Activated naive CD8-positive, alpha-beta T cell treated with anti-CD3 and anti-CD28 coated beads for 36 hours (primary cell): ENCODE measurements around the gene ARMCX6. TPM values are rescaled to one million over a fixed set of nuclear protein-coding genes. Genes with fewer than 3 reads are reported as not detected.
A peak's percentile ranks its signal among the peaks of the same experiment; 100 is the strongest.

Experiments
- DNase-seq: peaks from one replicate; pipeline ENCODE4 v3.0.0; 2021
- H3K27ac Mint-ChIP-seq: one replicate; pipeline ENCODE4 v1.8.0; 2022; ENCODE audit warnings: mild to moderate bottlenecking, moderate library complexity, mixed read lengths
- H3K27me3 Mint-ChIP-seq: one replicate; pipeline ENCODE4 v1.8.0; 2022; ENCODE audit warnings: mild to moderate bottlenecking, mixed read lengths
- H3K36me3 Mint-ChIP-seq: one replicate; pipeline ENCODE4 v1.8.0; 2021; ENCODE audit warnings: mild to moderate bottlenecking, mixed read lengths
- H3K4me1 Mint-ChIP-seq: one replicate; pipeline ENCODE4 v1.8.0; 2021; ENCODE audit warnings: mixed read lengths
- H3K4me3 Mint-ChIP-seq: one replicate; pipeline ENCODE4 v1.8.0; 2022; ENCODE audit warnings: mild to moderate bottlenecking, moderate library complexity, mixed read lengths
- H3K9me3 Mint-ChIP-seq: one replicate; pipeline ENCODE4 v1.8.0; 2022; ENCODE audit warnings: mixed read lengths
- total RNA-seq, 2 experiments: library from RNA; stranded (reverse); gene quantifications; one replicate each; pipeline ENCODE4 v1.2.3, GENCODE V29; 2021

Gene ARMCX6
- total RNA-seq, 2 experiments from 2014 or later = 49.0 to 52.2 TPM

DNA sequence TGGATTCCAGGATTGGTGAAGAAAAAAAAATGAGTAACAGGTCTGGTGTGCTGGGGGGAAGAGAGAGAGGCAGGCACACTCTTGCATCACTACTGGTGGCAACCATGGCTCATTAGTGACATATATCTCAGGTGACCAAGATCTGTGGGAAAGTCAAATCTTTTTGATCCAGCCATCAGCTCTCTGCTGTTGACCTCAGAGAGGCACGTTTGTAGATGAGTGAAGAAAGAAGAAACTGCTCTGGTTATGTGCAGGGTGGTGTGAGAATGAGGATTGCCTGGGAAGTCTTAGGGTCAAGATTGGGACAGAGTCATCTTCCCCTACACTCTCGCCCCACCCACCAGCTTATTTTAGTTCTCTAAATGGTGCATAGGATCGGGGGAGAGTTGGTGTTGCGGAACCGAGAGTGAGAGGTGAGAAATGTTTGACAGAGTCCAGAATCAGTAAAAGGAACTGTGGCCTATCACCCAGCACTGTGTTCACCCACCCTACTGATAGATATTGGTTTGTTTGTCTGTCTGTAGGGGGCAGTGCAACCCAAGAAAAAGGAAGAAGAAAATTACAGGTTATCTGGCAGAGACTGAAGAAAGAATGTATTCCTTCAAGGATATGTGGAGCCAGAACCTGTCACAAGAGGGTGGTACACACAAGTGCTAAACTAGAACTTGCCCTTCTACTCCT is 21.9 kb downstream of the ARMCX6 start:
- Mint-ChIP-seq H3K36me3 (no peaks in the 10 kb centered on the region), H3K4me3 (no peak overlapping the region), H3K27ac (no peak overlapping the region), H3K4me1 (no peaks in the 10 kb centered on the region), H3K27me3 (peaks cover 25% of the 10 kb centered on the region), H3K9me3 (no peaks in the 10 kb centered on the region)
- DNase-seq = peak; percentile 8

Other genes with a start within 250 kb of the ARMCX6 start
- 1 to 10 TPM in 1 of 2 experiments, under 1 TPM in 1; 0.85 to 1.1 TPM for gene BTK, start 231.8 kb downstream of the ARMCX6 start, total RNA-seq
- 100 to 1,000 TPM; 329 to 361 TPM for gene RPL36A, start 227.0 kb downstream of the ARMCX6 start, total RNA-seq
- 10 to 100 TPM; 51.3 to 56.3 TPM for gene GLA, start 210.1 kb downstream of the ARMCX6 start, total RNA-seq
- 10 to 100 TPM; 19.2 to 19.3 TPM for gene HNRNPH2, start 209.8 kb downstream of the ARMCX6 start, total RNA-seq
- 1 to 10 TPM; 5.5 to 6.8 TPM for gene ARMCX4, start 132.5 kb downstream of the ARMCX6 start, total RNA-seq
- gene ARMCX1, start 67.5 kb downstream of the ARMCX6 start, total RNA-seq = 1 to 10 TPM; 6.9 to 7.3 TPM
- gene ARMCX3, start 5.2 kb upstream of the ARMCX6 start, total RNA-seq = 10 to 100 TPM; 28.2 to 29.9 TPM
- 10 to 100 TPM; 15.6 to 17.3 TPM for gene ARMCX2, start 41.9 kb upstream of the ARMCX6 start, total RNA-seq